Measurements from ENCODE around the gene CYP4F11.

- TF ChIP-seq EZH2 (IDR thresholded peaks at IDR 0.05; ENCODE audit: insufficient read depth, poor library complexity, severe bottlenecking) (no peak), EZH2phosphoT487 (IDR thresholded peaks at IDR 0.05; ENCODE audit: insufficient read depth, low read depth) (no peak)
Observed at GRCh38 chr19:15885919-15886318, 48.4 kb downstream of the CYP4F11 start.
